ENCODE measurements around the gene TSLP.

DNA sequence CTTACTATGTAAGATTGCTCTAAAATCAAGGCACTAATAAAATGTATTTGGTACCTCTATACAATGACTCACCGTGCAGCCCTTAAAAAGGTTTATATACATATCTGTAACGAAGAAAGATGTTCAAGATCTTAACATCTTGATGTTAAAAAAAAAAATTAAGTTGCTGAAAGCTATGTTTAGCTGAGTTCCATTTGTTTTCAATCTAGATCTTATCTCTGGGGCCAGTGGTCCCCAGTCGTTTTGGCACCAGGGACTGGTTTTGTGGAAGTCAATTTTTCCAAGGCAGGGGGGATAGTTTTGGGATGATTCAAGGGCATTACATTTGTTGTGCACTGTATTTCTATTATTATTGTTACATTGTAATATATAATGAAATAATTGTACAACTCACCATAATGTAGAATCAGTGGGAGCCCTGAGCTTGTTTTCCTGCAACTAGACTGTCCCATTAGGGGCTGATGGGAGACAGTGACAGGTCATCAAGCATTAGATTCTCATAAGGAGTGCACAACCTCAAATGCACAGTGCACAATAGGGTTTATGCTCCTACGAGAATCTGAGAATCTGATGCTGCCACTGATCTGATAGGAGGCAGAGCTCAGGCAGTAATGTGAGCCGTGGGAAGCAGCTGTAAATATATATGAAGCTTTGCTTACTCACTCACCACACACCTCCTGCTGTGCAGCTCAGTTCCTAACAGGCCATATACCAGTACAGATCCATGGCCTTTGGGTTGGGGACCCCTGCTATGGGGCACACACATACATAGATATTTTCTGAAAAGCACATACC is 27.6 kb upstream of the TSLP start:
- TF ChIP-seq POLR2A (IDR thresholded peaks at IDR 0.05; ENCODE audit: low read depth, low read length) = no peak
- TF ChIP-seq, protein P1, sequence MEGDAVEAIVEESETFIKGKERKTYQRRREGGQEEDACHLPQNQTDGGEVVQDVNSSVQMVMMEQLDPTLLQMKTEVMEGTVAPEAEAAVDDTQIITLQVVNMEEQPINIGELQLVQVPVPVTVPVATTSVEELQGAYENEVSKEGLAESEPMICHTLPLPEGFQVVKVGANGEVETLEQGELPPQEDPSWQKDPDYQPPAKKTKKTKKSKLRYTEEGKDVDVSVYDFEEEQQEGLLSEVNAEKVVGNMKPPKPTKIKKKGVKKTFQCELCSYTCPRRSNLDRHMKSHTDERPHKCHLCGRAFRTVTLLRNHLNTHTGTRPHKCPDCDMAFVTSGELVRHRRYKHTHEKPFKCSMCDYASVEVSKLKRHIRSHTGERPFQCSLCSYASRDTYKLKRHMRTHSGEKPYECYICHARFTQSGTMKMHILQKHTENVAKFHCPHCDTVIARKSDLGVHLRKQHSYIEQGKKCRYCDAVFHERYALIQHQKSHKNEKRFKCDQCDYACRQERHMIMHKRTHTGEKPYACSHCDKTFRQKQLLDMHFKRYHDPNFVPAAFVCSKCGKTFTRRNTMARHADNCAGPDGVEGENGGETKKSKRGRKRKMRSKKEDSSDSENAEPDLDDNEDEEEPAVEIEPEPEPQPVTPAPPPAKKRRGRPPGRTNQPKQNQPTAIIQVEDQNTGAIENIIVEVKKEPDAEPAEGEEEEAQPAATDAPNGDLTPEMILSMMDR (conservative IDR thresholded peaks at IDR 0.05; ENCODE audit: low read depth, low read length) = no peak
- TF ChIP-seq CHD1 (IDR thresholded peaks at IDR 0.05; ENCODE audit: low read depth, low read length) = no peak
- no peak for TF ChIP-seq MAFK (IDR thresholded peaks at IDR 0.05; ENCODE audit: low read depth, low read length)
- no peak for TF ChIP-seq MXI1 (IDR thresholded peaks at IDR 0.05; ENCODE audit: borderline replicate concordance, low read depth, low read length)
- no peak for TF ChIP-seq FOS (IDR thresholded peaks at IDR 0.05; ENCODE audit: low read depth, low read length)
- no peak for TF ChIP-seq SMC3 (IDR thresholded peaks at IDR 0.05; ENCODE audit: low read depth, low read length)
- TF ChIP-seq, protein P2, sequence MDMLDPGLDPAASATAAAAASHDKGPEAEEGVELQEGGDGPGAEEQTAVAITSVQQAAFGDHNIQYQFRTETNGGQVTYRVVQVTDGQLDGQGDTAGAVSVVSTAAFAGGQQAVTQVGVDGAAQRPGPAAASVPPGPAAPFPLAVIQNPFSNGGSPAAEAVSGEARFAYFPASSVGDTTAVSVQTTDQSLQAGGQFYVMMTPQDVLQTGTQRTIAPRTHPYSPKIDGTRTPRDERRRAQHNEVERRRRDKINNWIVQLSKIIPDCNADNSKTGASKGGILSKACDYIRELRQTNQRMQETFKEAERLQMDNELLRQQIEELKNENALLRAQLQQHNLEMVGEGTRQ (IDR thresholded peaks at IDR 0.05; ENCODE audit: low read depth, low read length) = no peak
- TF ChIP-seq, protein P3, sequence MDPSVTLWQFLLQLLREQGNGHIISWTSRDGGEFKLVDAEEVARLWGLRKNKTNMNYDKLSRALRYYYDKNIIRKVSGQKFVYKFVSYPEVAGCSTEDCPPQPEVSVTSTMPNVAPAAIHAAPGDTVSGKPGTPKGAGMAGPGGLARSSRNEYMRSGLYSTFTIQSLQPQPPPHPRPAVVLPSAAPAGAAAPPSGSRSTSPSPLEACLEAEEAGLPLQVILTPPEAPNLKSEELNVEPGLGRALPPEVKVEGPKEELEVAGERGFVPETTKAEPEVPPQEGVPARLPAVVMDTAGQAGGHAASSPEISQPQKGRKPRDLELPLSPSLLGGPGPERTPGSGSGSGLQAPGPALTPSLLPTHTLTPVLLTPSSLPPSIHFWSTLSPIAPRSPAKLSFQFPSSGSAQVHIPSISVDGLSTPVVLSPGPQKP (IDR thresholded peaks at IDR 0.05; ENCODE audit: borderline replicate concordance, low read depth, low read length) = no peak
- TF ChIP-seq RCOR1 (IDR thresholded peaks at IDR 0.05; ENCODE audit: insufficient replicate concordance, low read length) = no peak
